SK-N-MC (cell line): ENCODE results near the gene KCNAB1.

ENCODE experiments used
- EZH2 ChIP-seq: fragments of 200-600 bp; sonication (generic); IDR thresholded peaks from one replicate; pipeline ENCODE4 v1.6.1; 2017; ENCODE audit warnings: antibody characterized with exemption
- POLR2AphosphoS5 ChIP-seq: IDR thresholded peaks from 2 replicates; pipeline ENCODE4 v1.6.1; 2012; ENCODE audit warnings: mild to moderate bottlenecking, low read depth, low read length, borderline replicate concordance

GRCh38 chr3:156176048-156176447 is 55.7 kb downstream of the KCNAB1 start:
- no peak for TF ChIP-seq POLR2AphosphoS5
- no peak for TF ChIP-seq EZH2
